B cell (primary cell): ENCODE measurements around the gene HCST. TPM values are rescaled to one million over a fixed set of nuclear protein-coding genes. Genes with fewer than 3 reads are reported as not detected.

ENCODE experiments used
- ATAC-seq: fragments of 200-7000 bp; cut with Tn5 transposase; one replicate; pipeline ENCODE4 v1.10.0; 2021; ENCODE audit warnings: low read depth, mild to moderate bottlenecking, moderate number of reproducible peaks, moderate library complexity
- CTCF ChIA-PET: fragments of 350-600 bp; sonication (Branson Sonifier 250); formaldehyde crosslinking; loops from one replicate; lab custom pipeline; 2021; ENCODE audit warnings: antibody characterized with exemption, inconsistent platforms; lab: Charles Lee
- POLR2A ChIA-PET: fragments of 350-600 bp; sonication (Branson Sonifier 250); formaldehyde crosslinking; loops from one replicate; lab custom pipeline; 2021; ENCODE audit warnings: antibody characterized with exemption; lab: Charles Lee
- DNase-seq: peaks from one replicate; pipeline ENCODE4 v3.0.0; 2013
- H2AFZ ChIP-seq: 2 replicates; pipeline ENCODE4 v1.6.1; 2012; ENCODE audit warnings: mild to moderate bottlenecking, low read depth, low read length; ENCODE audit not compliant: insufficient read depth, poor library complexity, severe bottlenecking
- H3K27ac ChIP-seq, 2 donors: 1 replicate in 1 of 2; 2 replicates in 1 of 2; pipeline ENCODE4 v1.5.1; 2012 to 2013; ENCODE audit warnings: low read length in 2 of 2, mild to moderate bottlenecking in 2 of 2, moderate library complexity in 1 of 2
- H3K27me3 ChIP-seq, 4 experiments: fragments of 200-600 bp in 1 of 4; sonication (generic) in 1 of 4; replicated peaks in 1 of 4; 1 replicate in 2 of 4; 2 replicates in 2 of 4; pipeline versions ENCODE4 v1.6.1 to v1.7.0; 2013 to 2016; ENCODE audit warnings: low read length in 3 of 4, mild to moderate bottlenecking in 2 of 4, mixed read lengths in 1 of 4, moderate library complexity in 1 of 4; ENCODE audit not compliant: insufficient read depth in 4 of 4, control insufficient read depth in 3 of 4; ENCODE audit errors: control extremely low read depth in 1 of 4
- H3K36me3 ChIP-seq, 2 experiments: replicated peaks in 1 of 2; 1 replicate in 1 of 2; 2 replicates in 1 of 2; pipeline versions ENCODE4 v1.6.1 to v1.7.1; 2013; ENCODE audit warnings: low read length in 1 of 2; ENCODE audit not compliant: insufficient read depth in 2 of 2, control insufficient read depth in 1 of 2; ENCODE audit errors: control extremely low read depth in 1 of 2, extremely low read depth in 1 of 2
- H3K4me1 ChIP-seq, 2 donors: fragments of 200-600 bp in 1 of 2; sonication (generic) in 1 of 2; 1 replicate in 1 of 2; 2 replicates in 1 of 2; pipeline versions ENCODE4 v1.5.1 to v1.6.1; 2013 to 2017; ENCODE audit warnings: low read length in 2 of 2; ENCODE audit not compliant: control insufficient read depth in 2 of 2, insufficient read depth in 2 of 2
- H3K4me2 ChIP-seq: replicated peaks from 2 replicates; pipeline ENCODE3; 2012; ENCODE audit warnings: mild to moderate bottlenecking, low read depth, low read length; ENCODE audit not compliant: poor library complexity, severe bottlenecking
- H3K4me3 ChIP-seq, 5 experiments: fragments of 200-600 bp in 1 of 5; sonication (generic) in 1 of 5; 1 replicate in 3 of 5; 2 replicates in 2 of 5; pipeline versions ENCODE4 v1.5.1 to v1.7.0; 2011 to 2016; ENCODE audit warnings: low read length in 4 of 5, mild to moderate bottlenecking in 4 of 5, low read depth in 2 of 5, control low read depth in 1 of 5, moderate library complexity in 1 of 5; ENCODE audit not compliant: insufficient read depth in 1 of 5; ENCODE audit errors: control extremely low read depth in 1 of 5, extremely low read depth in 1 of 5
- H3K79me2 ChIP-seq: fragments of 200-600 bp; sonication (generic); one replicate; pipeline ENCODE4 v1.6.0; 2016; ENCODE audit warnings: low read length; ENCODE audit not compliant: control insufficient read depth, insufficient read depth
- H3K9ac ChIP-seq: fragments of 200-600 bp; sonication (generic); 2 replicates; pipeline ENCODE4 v1.6.1; 2017; ENCODE audit warnings: mild to moderate bottlenecking, low read length, moderate library complexity
- H3K9me3 ChIP-seq, 3 donors: one replicate each; pipeline versions ENCODE4 v1.6.1 to v1.7.1; 2013; ENCODE audit warnings: low read length in 2 of 3; ENCODE audit not compliant: control insufficient read depth in 2 of 3, insufficient read depth in 1 of 3; ENCODE audit errors: control extremely low read depth in 1 of 3
- H4K20me1 ChIP-seq: 2 replicates; pipeline ENCODE4 v1.6.0; 2012; ENCODE audit warnings: mild to moderate bottlenecking, low read length; ENCODE audit not compliant: insufficient read depth, control insufficient read depth, poor library complexity, severe bottlenecking
- H3K27ac Mint-ChIP-seq: one replicate; pipeline ENCODE4 v1.8.0; 2021; ENCODE audit warnings: mixed read lengths
- H3K27me3 Mint-ChIP-seq: one replicate; pipeline ENCODE4 v1.8.0; 2021; ENCODE audit warnings: mixed read lengths
- H3K4me1 Mint-ChIP-seq: one replicate; pipeline ENCODE4 v1.8.0; 2021; ENCODE audit warnings: mixed read lengths
- H3K4me3 Mint-ChIP-seq: one replicate; pipeline ENCODE4 v1.8.0; 2021; ENCODE audit warnings: mixed read lengths
- H3K9me3 Mint-ChIP-seq: one replicate; pipeline ENCODE4 v1.8.0; 2022; ENCODE audit warnings: mixed read lengths; ENCODE audit not compliant: insufficient read depth
- EZH2 ChIP-seq: IDR thresholded peaks from 2 replicates; pipeline ENCODE4 v1.6.1; 2012; ENCODE audit warnings: borderline replicate concordance, low read depth, mild to moderate bottlenecking, moderate library complexity, low read length; ENCODE audit not compliant: insufficient read depth, poor library complexity, severe bottlenecking
- WGBS: methylation state at CpG from one replicate; pipeline ENCODE4 v1.1.5; 2013; ENCODE audit warnings: missing lambda C conversion rate; ENCODE audit not compliant: insufficient coverage; 5-methylcytosine and 5-hydroxymethylcytosine counted together
- intact Hi-C: fragments of 100-400 bp; cut with micrococcal nuclease; formaldehyde crosslinking; loops from one replicate; pipeline ENCODE4 v1.10.0; 2022
- polyA plus RNA-seq: library from polyadenylated mRNA; depleted of rRNA; stranded (reverse); fragments of >200 nt; gene quantifications from 2 replicates; pipeline ENCODE4 v1.2.3, GENCODE V29; 2012
- total RNA-seq, 2 donors: library from RNA; stranded (reverse); fragments of 120-200 nt in 1 of 2; gene quantifications; 1 replicate in 1 of 2; 2 replicates in 1 of 2; pipeline versions ENCODE4 v1.2.3 to v1.2.4, GENCODE V29; 2013 to 2022
- TF ChIP-seq, protein P1 (sequence below): fragments of 200-600 bp; IDR thresholded peaks from one replicate; pipeline ENCODE4 v1.8.0; 2022; ENCODE audit warnings: antibody characterized with exemption, mild to moderate bottlenecking

The HCST gene
- total and polyA plus RNA-seq, 2 donors (not counting 1 experiment from before 2014, with no cell fraction given), result 4.8 to 40.6 TPM

DNA sequence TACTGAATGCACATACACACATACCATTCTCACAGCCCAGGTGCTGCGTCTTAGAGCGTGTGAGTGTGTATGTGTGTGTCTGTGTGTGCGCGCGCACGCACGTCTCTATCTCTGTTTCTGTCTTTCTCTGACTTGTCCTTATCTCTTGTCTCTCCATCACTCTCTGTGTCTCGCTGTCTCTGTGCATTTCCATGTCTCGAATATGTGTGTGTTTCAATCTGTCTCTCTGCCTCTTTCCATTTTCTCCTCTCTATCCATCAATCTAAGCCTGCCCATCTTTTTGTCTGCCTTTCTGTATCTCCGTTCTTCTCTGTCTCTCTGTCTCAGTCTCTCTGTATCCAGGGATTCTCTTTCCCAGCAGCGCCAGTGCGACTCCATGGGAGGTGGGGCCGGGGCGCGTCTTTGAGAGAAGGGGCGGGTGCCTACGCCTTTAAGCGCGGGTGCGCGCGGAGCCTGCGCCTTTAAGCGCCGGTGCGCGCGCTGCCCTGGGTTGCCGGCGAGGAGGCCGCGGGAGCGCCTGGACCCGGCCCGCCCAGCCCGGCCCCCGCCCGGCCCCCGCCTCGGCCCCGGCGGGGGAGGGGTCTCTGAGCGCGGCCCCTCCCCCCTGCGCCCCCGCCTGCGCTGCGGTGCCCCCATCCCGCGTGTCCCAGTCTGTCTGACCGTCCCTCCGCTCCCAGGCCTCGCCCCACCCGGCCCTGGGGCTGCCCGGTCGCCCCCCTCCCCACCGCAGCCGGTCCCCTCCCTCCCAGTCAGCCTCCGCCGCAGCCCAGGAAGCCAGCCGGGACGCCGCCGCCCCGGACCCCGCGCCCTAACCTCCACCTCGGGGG, 33.8 kb downstream of the HCST start, which contains the start of gene LRFN3:
Gene LRFN3 (plus strand): TSS at position 464 of the 827 bp plus-strand sequence. CDS start 3,052 bp downstream, outside the sequence.
- Histone ChIP-seq H3K9me3 (no peaks in the 10 kb centered on the region), H3K27me3 (peaks cover 0 to 16% (median 3%) of the 10 kb centered on the region in 4 experiments), H2AFZ (peak within 1 kb of the TSS; percentile 28), H3K4me2 (peak within 1 kb of the TSS; percentile 79), H3K79me2 (no peaks in the 10 kb centered on the region), H3K27ac (peak within 1 kb of the TSS in 1 of 2 donors; percentile 5), H3K4me1 (peaks cover 21 to 28% of the 10 kb centered on the region in 2 donors), H3K4me3 (peak within 1 kb of the TSS; percentile 24 to 54 (median 45)), H4K20me1 (no peaks in the 10 kb centered on the region), H3K36me3 (no peaks in the 10 kb centered on the region), H3K9ac (peak within 1 kb of the TSS; percentile 19)
- POLR2A ChIA-PET, result no interaction called here
- no peak for ATAC-seq
- TF ChIP-seq EZH2, result no peak
- TF ChIP-seq, protein P1, sequence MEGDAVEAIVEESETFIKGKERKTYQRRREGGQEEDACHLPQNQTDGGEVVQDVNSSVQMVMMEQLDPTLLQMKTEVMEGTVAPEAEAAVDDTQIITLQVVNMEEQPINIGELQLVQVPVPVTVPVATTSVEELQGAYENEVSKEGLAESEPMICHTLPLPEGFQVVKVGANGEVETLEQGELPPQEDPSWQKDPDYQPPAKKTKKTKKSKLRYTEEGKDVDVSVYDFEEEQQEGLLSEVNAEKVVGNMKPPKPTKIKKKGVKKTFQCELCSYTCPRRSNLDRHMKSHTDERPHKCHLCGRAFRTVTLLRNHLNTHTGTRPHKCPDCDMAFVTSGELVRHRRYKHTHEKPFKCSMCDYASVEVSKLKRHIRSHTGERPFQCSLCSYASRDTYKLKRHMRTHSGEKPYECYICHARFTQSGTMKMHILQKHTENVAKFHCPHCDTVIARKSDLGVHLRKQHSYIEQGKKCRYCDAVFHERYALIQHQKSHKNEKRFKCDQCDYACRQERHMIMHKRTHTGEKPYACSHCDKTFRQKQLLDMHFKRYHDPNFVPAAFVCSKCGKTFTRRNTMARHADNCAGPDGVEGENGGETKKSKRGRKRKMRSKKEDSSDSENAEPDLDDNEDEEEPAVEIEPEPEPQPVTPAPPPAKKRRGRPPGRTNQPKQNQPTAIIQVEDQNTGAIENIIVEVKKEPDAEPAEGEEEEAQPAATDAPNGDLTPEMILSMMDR, result no peak
- H3K4me1 Mint-ChIP-seq, result peaks cover 31% of the 10 kb centered on the region
- CTCF ChIA-PET, result interaction anchor here (8.0 kb wide), 1 partner anchor 55 kb away, joined by 168 read pairs; no protein-coding TSS in a partner anchor
- H3K27me3 Mint-ChIP-seq, result peaks cover 22% of the 10 kb centered on the region
- under 1% methylated on average over 50 of the region's 68 CpGs for WGBS
- no peaks in the 10 kb centered on the region for H3K9me3 Mint-ChIP-seq
- H3K4me3 Mint-ChIP-seq, result peak within 1 kb of the TSS; percentile 75
- DNase-seq, result no peak
- H3K27ac Mint-ChIP-seq, result no peak within 1 kb of the TSS
- intact Hi-C loops, result no loop called here
